H1 (cell line): Measurements from ENCODE around the gene PHLPP1. TPM values are rescaled to one million over a fixed set of nuclear protein-coding genes. Genes with fewer than 3 reads are reported as not detected.

Experiments used
- CTCF ChIA-PET: fragments of 300-600 bp; sonication (Branson Sonifier 250); formaldehyde crosslinking; loops from one replicate; lab custom pipeline; 2021; ENCODE audit not compliant: partially characterized antibody; lab: Charles Lee
- POLR2A ChIA-PET: fragments of 300-600 bp; sonication (Branson Sonifier 250); formaldehyde crosslinking; loops from one replicate; lab custom pipeline; 2021; ENCODE audit warnings: inconsistent platforms; ENCODE audit not compliant: partially characterized antibody; lab: Charles Lee
- DNase-seq, 2 experiments: peaks; one replicate each; pipeline versions ENCODE4 v3.0.0 to v3.0.0-alpha.2; 2010 to 2022; ENCODE audit warnings: low spot score in 2 of 2, low read depth in 1 of 2, mixed read lengths in 1 of 2
- FAIRE-seq: peaks from 2 replicates; lab custom pipeline; 2011; peaks lifted over from hg19 to GRCh38; lab: Jason Lieb, UNC
- H2AFZ ChIP-seq: 2 replicates; pipeline ENCODE4 v1.8.1; 2012; ENCODE audit warnings: low read length, inconsistent platforms
- H2AK5ac ChIP-seq: 2 replicates; pipeline ENCODE4 v1.6.1; 2013; ENCODE audit warnings: low read depth, low read length
- H2BK120ac ChIP-seq: replicated peaks from 2 replicates; pipeline ENCODE3; 2013; ENCODE audit warnings: low read depth, low read length, inconsistent platforms
- H2BK12ac ChIP-seq: 2 replicates; pipeline ENCODE4 v1.6.1; 2013; ENCODE audit warnings: low read depth, low read length
- H2BK15ac ChIP-seq: 2 replicates; pipeline ENCODE4 v1.6.1; 2013; ENCODE audit warnings: low read length
- H2BK20ac ChIP-seq: 2 replicates; pipeline ENCODE4 v1.6.1; 2013; ENCODE audit warnings: low read length
- H2BK5ac ChIP-seq: 2 replicates; pipeline ENCODE4 v1.6.1; 2013; ENCODE audit warnings: low read depth, low read length
- H3K14ac ChIP-seq: 2 replicates; pipeline ENCODE4 v1.6.1; 2013; ENCODE audit warnings: inconsistent platforms; ENCODE audit not compliant: insufficient read length
- H3K18ac ChIP-seq: 2 replicates; pipeline ENCODE4 v1.6.1; 2013; ENCODE audit warnings: low read length; ENCODE audit errors: extremely low read depth
- H3K23ac ChIP-seq: 2 replicates; pipeline ENCODE4 v1.6.1; 2013; ENCODE audit warnings: inconsistent platforms; ENCODE audit not compliant: insufficient read length
- H3K23me2 ChIP-seq: 2 replicates; pipeline ENCODE4 v1.6.1; 2013; ENCODE audit warnings: low read depth, low read length
- H3K27ac ChIP-seq: 2 replicates; pipeline ENCODE4 v1.6.1; 2011; ENCODE audit warnings: low read depth, low read length, inconsistent platforms
- H3K27me3 ChIP-seq, 4 experiments: replicated peaks in 1 of 4; 1 replicate in 1 of 4; 2 replicates in 3 of 4; pipeline versions ENCODE4 v1.6.1 to v1.8.1; 2011 to 2013; ENCODE audit warnings: low read length in 3 of 4, mild to moderate bottlenecking in 3 of 4, inconsistent platforms in 2 of 4, mixed read lengths in 2 of 4, moderate library complexity in 1 of 4; ENCODE audit not compliant: control insufficient read depth in 3 of 4, insufficient read depth in 3 of 4; ENCODE audit errors: extremely low read depth in 1 of 4
- H3K36me3 ChIP-seq, 4 experiments: 2 replicates each; pipeline versions ENCODE4 v1.6.1 to v1.8.1; 2011 to 2013; ENCODE audit warnings: mild to moderate bottlenecking in 4 of 4, low read length in 3 of 4, moderate library complexity in 2 of 4, control low read depth in 1 of 4, inconsistent platforms in 1 of 4; ENCODE audit not compliant: insufficient read depth in 4 of 4, control insufficient read depth in 2 of 4
- H3K4ac ChIP-seq: replicated peaks from 2 replicates; pipeline ENCODE3; 2013; ENCODE audit warnings: low read length, low read depth, mixed read lengths, inconsistent platforms; ENCODE audit not compliant: insufficient read length
- H3K4me1 ChIP-seq, 4 experiments: replicated peaks in 1 of 4; 1 replicate in 1 of 4; 2 replicates in 3 of 4; pipeline versions ENCODE4 v1.6.1 to v1.8.1; 2011 to 2013; ENCODE audit warnings: low read length in 3 of 4, inconsistent platforms in 2 of 4, mixed read lengths in 1 of 4; ENCODE audit not compliant: insufficient read depth in 4 of 4, control insufficient read depth in 3 of 4
- H3K4me2 ChIP-seq, 2 experiments: 2 replicates each; pipeline versions ENCODE4 v1.6.1 to v1.8.1; 2011 to 2013; ENCODE audit warnings: low read depth in 2 of 2, low read length in 2 of 2, control low read depth in 1 of 2, inconsistent platforms in 1 of 2, mild to moderate bottlenecking in 1 of 2; ENCODE audit not compliant: insufficient read depth in 1 of 2
- H3K4me3 ChIP-seq, 4 experiments: fragments of 200-600, 300-600 bp in 1 of 4; sonication (generic), shearing (Covaris generic), sonication (Bioruptor Twin) in 1 of 4; 2 replicates each; pipeline versions ENCODE4 v1.5.1 to v1.8.1; 2011 to 2016; ENCODE audit warnings: low read length in 4 of 4, low read depth in 3 of 4, control low read depth in 2 of 4, inconsistent platforms in 2 of 4, mild to moderate bottlenecking in 2 of 4, mixed read lengths in 1 of 4, moderate library complexity in 1 of 4; ENCODE audit not compliant: insufficient read depth in 2 of 4; ENCODE audit errors: extremely low read depth in 1 of 4
- H3K56ac ChIP-seq: replicated peaks from 2 replicates; pipeline ENCODE3; 2013; ENCODE audit warnings: low read depth, mild to moderate bottlenecking, mixed read lengths, low read length, inconsistent platforms; ENCODE audit not compliant: insufficient read length
- H3K79me1 ChIP-seq: 2 replicates; pipeline ENCODE4 v1.6.1; 2013; ENCODE audit warnings: low read depth, low read length, control low read depth
- H3K79me2 ChIP-seq, 2 experiments: 2 replicates each; pipeline versions ENCODE4 v1.6.1 to v1.8.1; 2012 to 2013; ENCODE audit warnings: low read length in 2 of 2, mild to moderate bottlenecking in 2 of 2, inconsistent platforms in 1 of 2; ENCODE audit not compliant: insufficient read depth in 2 of 2, control insufficient read depth in 1 of 2
- H3K9ac ChIP-seq, 4 experiments: replicated peaks in 1 of 4; 1 replicate in 1 of 4; 2 replicates in 3 of 4; pipeline versions ENCODE4 v1.6.1 to v1.8.1; 2011 to 2013; ENCODE audit warnings: low read depth in 3 of 4, low read length in 3 of 4, control low read depth in 2 of 4, mild to moderate bottlenecking in 2 of 4, moderate library complexity in 2 of 4, inconsistent platforms in 1 of 4; ENCODE audit errors: extremely low read depth in 1 of 4
- H3K9me3 ChIP-seq, 2 experiments: 2 replicates each; pipeline versions ENCODE4 v1.6.1 to v1.8.1; 2012 to 2013; ENCODE audit warnings: mild to moderate bottlenecking in 2 of 2, moderate library complexity in 2 of 2, control low read depth in 1 of 2, inconsistent platforms in 1 of 2, low read depth in 1 of 2, low read length in 1 of 2, mixed read lengths in 1 of 2; ENCODE audit not compliant: insufficient read depth in 2 of 2
- H4K20me1 ChIP-seq, 2 experiments: replicated peaks in 1 of 2; 2 replicates each; pipeline versions ENCODE3 to v1.8.1; 2011 to 2013; ENCODE audit warnings: inconsistent platforms in 2 of 2, low read length in 2 of 2, mild to moderate bottlenecking in 1 of 2; ENCODE audit not compliant: insufficient read depth in 2 of 2, control insufficient read depth in 1 of 2
- H4K5ac ChIP-seq: 2 replicates; pipeline ENCODE4 v1.6.1; 2013; ENCODE audit warnings: low read length, low read depth, mixed read lengths, inconsistent platforms; ENCODE audit not compliant: insufficient read length
- H4K8ac ChIP-seq: 2 replicates; pipeline ENCODE4 v1.8.0; 2013; ENCODE audit warnings: mild to moderate bottlenecking, moderate library complexity, low read length, inconsistent platforms; ENCODE audit not compliant: insufficient read depth; ENCODE audit errors: extremely low read depth
- H4K91ac ChIP-seq: replicated peaks from 2 replicates; pipeline ENCODE3; 2013; ENCODE audit warnings: low read length, mixed read lengths, inconsistent platforms; ENCODE audit not compliant: insufficient read length
- CHD1 ChIP-seq: IDR thresholded peaks from 2 replicates; pipeline ENCODE4 v1.6.1; 2012; ENCODE audit warnings: low read depth, low read length, improper control_type of control experiment
- EGR1 ChIP-seq: IDR thresholded peaks from 2 replicates; pipeline ENCODE4 v1.6.1; 2011; ENCODE audit warnings: low read depth, low read length, borderline replicate concordance
- RFX5 ChIP-seq: IDR thresholded peaks from 2 replicates; pipeline ENCODE4 v1.6.1; 2011; ENCODE audit warnings: low read depth, low read length, improper control_type of control experiment, borderline replicate concordance
- RNF2 ChIP-seq: fragments of 200-900, 300-1000 bp; sonication (generic); IDR thresholded peaks from 2 replicates; pipeline ENCODE4 v1.7.1; 2016; ENCODE audit warnings: borderline replicate concordance, low read depth, mild to moderate bottlenecking, antibody characterized with exemption, low read length; ENCODE audit not compliant: poor library complexity, severe bottlenecking; ENCODE audit errors: missing control alignments
- WGBS, 2 experiments: shearing (Covaris generic) in 1 of 2; methylation state at CpG; one replicate each; pipeline versions ENCODE4 v1.1.6 to v1.1.7; 2013 to 2015; ENCODE audit warnings: low lambda C conversion rate in 2 of 2, mixed read lengths in 2 of 2, inconsistent platforms in 1 of 2, low coverage in 1 of 2, missing lambda C conversion rate in 1 of 2; ENCODE audit not compliant: insufficient replicate concordance in 2 of 2, insufficient coverage in 1 of 2, insufficient read length in 1 of 2; ENCODE audit errors: extremely low coverage in 1 of 2, missing lambda C conversion rate in 1 of 2; 5-methylcytosine and 5-hydroxymethylcytosine counted together
- polyA plus RNA-seq, 7 experiments: library from polyadenylated mRNA; depleted of rRNA in 3 of 7; stranded (reverse) in 5 of 7; unstranded in 2 of 7; fragments of >200 nt in 5 of 7; fragments of 200-250 nt in 2 of 7; gene quantifications; 1 replicate in 5 of 7; 2 replicates in 1 of 7; 4 replicates in 1 of 7; pipeline versions ENCODE4 v1.2.1 to v1.2.3, GENCODE V29; 2011 to 2013; ENCODE audit warnings: missing spikeins in 2 of 7, mixed read lengths in 2 of 7
- total RNA-seq: library from RNA; stranded (reverse); fragmentation: NEBNext Ultra II Directional; extraction: Animal tissue kit (Norgen Biotek cat#: 25700); gene quantifications from 2 replicates; pipeline ENCODE4 v1.2.1, GENCODE V29; 2021

The PHLPP1 gene
- total and polyA plus RNA-seq, 2 of the 8 experiments (the other 6 are each of a cell fraction or from before 2014, with no cell fraction given): 28.0 to 66.3 TPM

GRCh38 chr18:62755454-62755853, 40.1 kb downstream of the PHLPP1 start:
- H3K4ac ChIP-seq: no peak overlapping the region
- H3K9ac ChIP-seq: no peak overlapping the region
- no peak overlapping the region for H2AFZ ChIP-seq
- H3K23me2 ChIP-seq: no peaks in the 10 kb centered on the region
- peaks cover 0 to 4% of the 10 kb centered on the region in 2 experiments for H4K20me1 ChIP-seq
- no peak overlapping the region for H3K4me3 ChIP-seq
- TF ChIP-seq CHD1 (no peak), RNF2 (no peak), RFX5 (no peak), EGR1 (no peak)
- H2BK120ac ChIP-seq: no peak overlapping the region
- FAIRE-seq (no peak), DNase-seq (no peak)
- H3K36me3 ChIP-seq: no peaks in the 10 kb centered on the region
- no peak overlapping the region for H2BK12ac ChIP-seq
- no peak overlapping the region for H3K56ac ChIP-seq
- H3K4me2 ChIP-seq: no peak overlapping the region; a peak in 1 of 4 replicates
- H3K79me2 ChIP-seq: peaks cover 19 to 100% of the 10 kb centered on the region in 2 experiments
- H4K5ac ChIP-seq: no peak overlapping the region
- peaks cover 4% of the 10 kb centered on the region; the same call in 1 of the 2 replicates for H3K79me1 ChIP-seq
- no peak overlapping the region for H4K91ac ChIP-seq
- 67% methylated on average over 1 of the region's 1 CpG; no CpG with 5 or more reads in 1 of the 2 experiments for WGBS, 2 experiments
- H3K9me3 ChIP-seq: no peaks in the 10 kb centered on the region
- no peak overlapping the region for H2BK20ac ChIP-seq
- no peak overlapping the region for H3K23ac ChIP-seq
- no peak overlapping the region for H4K8ac ChIP-seq
- H3K14ac ChIP-seq: no peak overlapping the region
- ChIA-PET CTCF (interaction anchor here (0.8 to 1.3 kb wide), 4 partner anchors 9 to 43 kb away, joined by 3 to 5 read pairs (median 3); no protein-coding TSS in a partner anchor), POLR2A (interaction anchor here (0.9 to 1.3 kb wide), 2 partner anchors 13 kb away, joined by 3 read pairs; no protein-coding TSS in a partner anchor)
- no peaks in the 10 kb centered on the region for H3K27me3 ChIP-seq
- no peak overlapping the region for H3K18ac ChIP-seq
- no peak overlapping the region for H2AK5ac ChIP-seq
- no peak overlapping the region for H2BK15ac ChIP-seq
- no peak overlapping the region for H2BK5ac ChIP-seq
- peaks cover 10 to 43% (median 34%) of the 10 kb centered on the region in 4 experiments for H3K4me1 ChIP-seq
- no peak overlapping the region for H3K27ac ChIP-seq
